Subcutaneous adipose tissue (tissue), 4 donors: ENCODE measurements around the gene EIF3D. TPM values are rescaled to one million over a fixed set of nuclear protein-coding genes. Genes with fewer than 3 reads are reported as not detected.

Source experiments
- CTCF ChIP-seq: fragments of 450-650 bp; IDR thresholded peaks from one replicate; pipeline ENCODE4 v1.5.1; 2016; ENCODE audit warnings: low read depth, mild to moderate bottlenecking, control low read depth, antibody characterized with exemption, moderate library complexity
- total RNA-seq, 4 donors: library from RNA; depleted of rRNA; stranded (reverse); fragments of >200 nt; gene quantifications; one replicate each; pipeline ENCODE4 v1.1.0, GENCODE V29; 2016

EIF3D gene
- total RNA-seq, 4 donors from 2014 or later = 218 to 260 (median 252) TPM

GRCh38 chr22:36568846-36569245 lies 39.9 kb upstream of the EIF3D start:
- no peak for TF ChIP-seq CTCF

GRCh38 chr22:36566720-36567119 lies 37.8 kb upstream of the EIF3D start:
- TF ChIP-seq CTCF = no peak

GRCh38 chr22:36565686-36566085 lies 36.7 kb upstream of the EIF3D start:
- TF ChIP-seq CTCF = no peak

GRCh38 chr22:36565159-36565507 lies 36.2 kb upstream of the EIF3D start:
- no peak for TF ChIP-seq CTCF

- TF ChIP-seq CTCF = no peak
Observed at GRCh38 chr22:36564422-36565158, 35.6 kb upstream of the EIF3D start.

GRCh38 chr22:36563898-36564297 lies 34.9 kb upstream of the EIF3D start:
- no peak for TF ChIP-seq CTCF

- no peak for TF ChIP-seq CTCF
Observed at GRCh38 chr22:36563444-36563843, 34.5 kb upstream of the EIF3D start.
